IMR-90 (cell line): Measurements from ENCODE around the gene ZNF764. TPM values are rescaled to one million over a fixed set of nuclear protein-coding genes. Genes with fewer than 3 reads are reported as not detected.

Experiments used
- ATAC-seq: fragments of 200-7000 bp; cut with Tn5 transposase; 2 replicates; pipeline ENCODE4 v1.9.1; 2020; ENCODE audit warnings: low read depth, mild to moderate bottlenecking, moderate library complexity
- BruUV-seq: library from RNA; stranded (reverse); fragments of 400-500 nt; replicated peaks from 2 replicates; lab custom pipeline; 2021; lab: Mats Ljungman, UMichigan
- CTCF ChIA-PET: fragments of 300-600 bp; formaldehyde crosslinking; extraction: SDS; loops from one replicate; lab custom pipeline; 2021; ENCODE audit warnings: antibody characterized with exemption; lab: Yijun Ruan, JAX
- POLR2A ChIA-PET: fragments of 300-600 bp; sonication (Branson Sonifier 250); formaldehyde crosslinking; loops from one replicate; lab custom pipeline; 2022; ENCODE audit warnings: antibody characterized with exemption; ENCODE audit not compliant: unreplicated experiment; lab: Charles Lee
- DNase-seq: peaks from one replicate; pipeline ENCODE4 v3.0.0; 2013
- H2AFZ ChIP-seq: replicated peaks from 2 replicates; pipeline ENCODE3; 2013; ENCODE audit warnings: low read length, mild to moderate bottlenecking; ENCODE audit not compliant: poor library complexity
- H2AK5ac ChIP-seq: 2 replicates; pipeline ENCODE4 v1.6.1; 2013; ENCODE audit warnings: low read depth, low read length, inconsistent platforms
- H2AK9ac ChIP-seq: replicated peaks from 2 replicates; pipeline ENCODE3; 2013; ENCODE audit warnings: mild to moderate bottlenecking, low read depth, low read length, moderate library complexity; ENCODE audit not compliant: poor library complexity
- H2BK120ac ChIP-seq: 2 replicates; pipeline ENCODE4 v1.6.1; 2013; ENCODE audit warnings: low read depth, low read length, inconsistent platforms
- H2BK15ac ChIP-seq: 3 replicates; pipeline ENCODE4 v1.6.1; 2013; ENCODE audit warnings: low read depth, low read length, inconsistent platforms
- H2BK20ac ChIP-seq: 2 replicates; pipeline ENCODE4 v1.6.1; 2013; ENCODE audit warnings: low read depth, mild to moderate bottlenecking, inconsistent platforms, low read length, moderate library complexity
- H2BK5ac ChIP-seq: 2 replicates; pipeline ENCODE4 v1.6.1; 2013; ENCODE audit warnings: mild to moderate bottlenecking, low read depth, low read length, inconsistent platforms; ENCODE audit not compliant: poor library complexity, severe bottlenecking
- H3K14ac ChIP-seq: replicated peaks from 2 replicates; pipeline ENCODE4 v1.6.1; 2013; ENCODE audit warnings: low read depth, low read length, inconsistent platforms
- H3K18ac ChIP-seq: 2 replicates; pipeline ENCODE4 v1.6.1; 2013; ENCODE audit warnings: low read depth, low read length, control low read depth
- H3K23ac ChIP-seq: 2 replicates; pipeline ENCODE4 v1.6.1; 2013; ENCODE audit warnings: low read depth, low read length, inconsistent platforms
- H3K27ac ChIP-seq: 2 replicates; pipeline ENCODE4 v1.5.1; 2013; ENCODE audit warnings: mild to moderate bottlenecking, control low read depth, low read length; ENCODE audit not compliant: insufficient read depth
- H3K27me3 ChIP-seq: 2 replicates; pipeline ENCODE4 v1.6.1; 2013; ENCODE audit warnings: low read length; ENCODE audit not compliant: control insufficient read depth, insufficient read depth
- H3K36me3 ChIP-seq: 2 replicates; pipeline ENCODE4 v1.6.1; 2013; ENCODE audit warnings: low read length, mixed read lengths; ENCODE audit not compliant: control insufficient read depth, insufficient read depth
- H3K4ac ChIP-seq: 2 replicates; pipeline ENCODE4 v1.6.1; 2013; ENCODE audit warnings: low read depth, low read length, inconsistent platforms
- H3K4me1 ChIP-seq: 2 replicates; pipeline ENCODE4 v1.6.1; 2013; ENCODE audit warnings: low read length, mixed read lengths; ENCODE audit not compliant: control insufficient read depth, insufficient read depth
- H3K4me2 ChIP-seq: 2 replicates; pipeline ENCODE4 v1.6.1; 2013; ENCODE audit warnings: low read depth, mild to moderate bottlenecking, control low read depth, low read length, moderate library complexity
- H3K4me3 ChIP-seq: 2 replicates; pipeline ENCODE4 v1.5.1; 2013; ENCODE audit warnings: low read depth, mild to moderate bottlenecking, control low read depth, low read length, moderate library complexity; ENCODE audit not compliant: insufficient read depth
- H3K56ac ChIP-seq: 2 replicates; pipeline ENCODE4 v1.6.1; 2013; ENCODE audit warnings: low read length, inconsistent platforms; ENCODE audit not compliant: insufficient read depth; ENCODE audit errors: extremely low read depth
- H3K79me1 ChIP-seq, 2 experiments: 2 replicates each; pipeline ENCODE4 v1.6.1; 2013; ENCODE audit warnings: low read length in 2 of 2, inconsistent platforms in 1 of 2, low read depth in 1 of 2
- H3K9ac ChIP-seq: 2 replicates; pipeline ENCODE4 v1.6.1; 2013; ENCODE audit warnings: low read depth, low read length, control low read depth
- H3K9me1 ChIP-seq: 2 replicates; pipeline ENCODE4 v1.6.1; 2013; ENCODE audit warnings: low read length, inconsistent platforms; ENCODE audit not compliant: insufficient read depth
- H3K9me3 ChIP-seq: 2 replicates; pipeline ENCODE4 v1.6.1; 2013; ENCODE audit warnings: low read length; ENCODE audit not compliant: control insufficient read depth, insufficient read depth
- H4K20me1 ChIP-seq: 2 replicates; pipeline ENCODE4 v1.6.1; 2013; ENCODE audit warnings: low read length, inconsistent platforms; ENCODE audit not compliant: insufficient read depth
- H4K5ac ChIP-seq: 2 replicates; pipeline ENCODE4 v1.6.1; 2013; ENCODE audit warnings: mild to moderate bottlenecking, low read depth, low read length, control low read depth
- H4K8ac ChIP-seq, 2 experiments: 2 replicates each; pipeline ENCODE4 v1.6.1; 2013; ENCODE audit warnings: low read depth in 2 of 2, low read length in 2 of 2, control low read depth in 1 of 2, inconsistent platforms in 1 of 2
- H4K91ac ChIP-seq: 2 replicates; pipeline ENCODE4 v1.6.1; 2013; ENCODE audit warnings: low read depth, low read length, inconsistent platforms; ENCODE audit not compliant: insufficient read depth
- FOS ChIP-seq: fragments of 150-350 bp; IDR thresholded peaks from 2 replicates; pipeline ENCODE4 v1.6.1; 2016; ENCODE audit warnings: low read depth, low read length
- MAZ ChIP-seq: IDR thresholded peaks from 2 replicates; pipeline ENCODE4 v1.6.1; 2012; ENCODE audit warnings: low read depth, mild to moderate bottlenecking, low read length, improper control_type of control experiment, moderate library complexity, borderline replicate concordance
- MXI1 ChIP-seq: IDR thresholded peaks from 2 replicates; pipeline ENCODE4 v1.6.1; 2012; ENCODE audit warnings: low read depth, mild to moderate bottlenecking, low read length, moderate library complexity, borderline replicate concordance
- POLR2A ChIP-seq: IDR thresholded peaks from 2 replicates; pipeline ENCODE4 v1.6.1; 2012; ENCODE audit warnings: mild to moderate bottlenecking, low read depth, low read length
- RCOR1 ChIP-seq: IDR thresholded peaks from 2 replicates; pipeline ENCODE4 v1.6.1; 2012; ENCODE audit warnings: mild to moderate bottlenecking, low read length, improper control_type of control experiment; ENCODE audit not compliant: insufficient replicate concordance
- RFX5 ChIP-seq: IDR thresholded peaks from 2 replicates; pipeline ENCODE4 v1.8.0; 2012; ENCODE audit warnings: low read depth, mild to moderate bottlenecking, low read length, moderate library complexity
- WGBS, 2 experiments: methylation state at CpG; one replicate each; pipeline versions ENCODE4 v1.1.5 to v1.1.7; 2013; ENCODE audit warnings: missing lambda C conversion rate in 2 of 2; ENCODE audit not compliant: insufficient read length in 1 of 2; ENCODE audit errors: extremely low coverage in 2 of 2; 5-methylcytosine and 5-hydroxymethylcytosine counted together
- dilution Hi-C: fragments of 300-500 bp; cut with HindIII; formaldehyde crosslinking; loops from one replicate; pipeline ENCODE4 v1.14.3; 2018; ENCODE audit warnings: low sequenced_read_pairs; ENCODE audit not compliant: unreplicated experiment
- in situ Hi-C: fragments of 300-500 bp; cut with MboI; formaldehyde crosslinking; loops from 3 replicates; pipeline ENCODE4 v1.14.3; 2019; ENCODE audit warnings: low sequenced_read_pairs, inconsistent platforms, mixed read lengths
- intact Hi-C: fragments of 100-400 bp; cut with micrococcal nuclease; formaldehyde crosslinking; loops from 2 replicates; pipeline ENCODE4 v1.10.0; 2022
- polyA plus RNA-seq, 3 experiments: library from polyadenylated mRNA; depleted of rRNA; stranded (reverse); fragments of >200 nt; gene quantifications; 2 replicates each; pipeline ENCODE4 v1.2.3, GENCODE V29; 2012; ENCODE audit warnings: low replicate concordance in 1 of 3
- total RNA-seq: library from RNA; depleted of rRNA; stranded (reverse); fragments of >200 nt; gene quantifications from 2 replicates; pipeline ENCODE4 v1.2.3, GENCODE V29; 2012

The ZNF764 gene
- total and polyA plus RNA-seq, 2 of the 4 experiments (the other 2 are of a cell fraction), result 2.2 to 4.6 TPM

- intact Hi-C loops, result no loop called here
- Histone ChIP-seq H3K56ac (no peak overlapping the region), H3K27me3 (no peaks in the 10 kb centered on the region), H3K9ac (no peak overlapping the region), H3K9me3 (no peaks in the 10 kb centered on the region), H4K8ac (no peak overlapping the region), H2BK15ac (no peak overlapping the region), H3K18ac (no peak overlapping the region), H2BK5ac (no peak overlapping the region), H2BK20ac (no peak overlapping the region), H4K20me1 (no peaks in the 10 kb centered on the region), H2AK9ac (no peak overlapping the region), H3K4me2 (no peak overlapping the region), H3K9me1 (no peaks in the 10 kb centered on the region), H4K91ac (no peak overlapping the region), H3K23ac (no peak overlapping the region), H3K4me3 (no peak overlapping the region), H3K4ac (no peak overlapping the region), H3K36me3 (peaks cover 4% of the 10 kb centered on the region), H2AK5ac (no peak overlapping the region), H2AFZ (no peak overlapping the region), H3K27ac (no peak overlapping the region), H3K79me1 (peaks cover 18 to 32% of the 10 kb centered on the region in 2 experiments), H3K4me1 (peaks cover 3% of the 10 kb centered on the region; the same call in 1 of the 2 replicates), H4K5ac (no peak overlapping the region), H3K14ac (no peak overlapping the region), H2BK120ac (no peak overlapping the region)
- no peak for ATAC-seq
- TF ChIP-seq MXI1, result no peak
- TF ChIP-seq POLR2A, result no peak
- no peak for TF ChIP-seq RFX5
- TF ChIP-seq RCOR1, result no peak
- TF ChIP-seq FOS, result no peak
- TF ChIP-seq MAZ, result no peak
- dilution Hi-C loops, result no loop called here
- CTCF ChIA-PET, result interaction anchor here (0.7 kb wide), 1 partner anchor 12 kb away, joined by 3 read pairs; no protein-coding TSS in a partner anchor
- POLR2A ChIA-PET, result no interaction called here
- no CpG with 5 or more reads among the region's 2 CpGs for WGBS, 2 experiments
- in situ Hi-C loops, result no loop called here
- DNase-seq, result no peak
- BruUV-seq, result no TSS peak
Measured at GRCh38 chr16:30588651-30589050, 30.5 kb upstream of the ZNF764 start.
